DOHH2 (cell line): ENCODE data around the gene TTC39A.

Experiments
- H3F3A ChIP-seq: fragments of 200-600 bp; sonication (generic), shearing (Covaris generic); 2 replicates; pipeline ENCODE4 v1.6.0; 2016; ENCODE audit warnings: antibody characterized with exemption, mild to moderate bottlenecking; ENCODE audit not compliant: control insufficient read depth, insufficient read depth
- H3K27ac ChIP-seq: fragments of 200-600 bp; sonication (generic); 2 replicates; pipeline ENCODE4 v1.5.1; 2014; ENCODE audit warnings: low read depth, mild to moderate bottlenecking, low read length, moderate library complexity
- H3K27me3 ChIP-seq: fragments of 200-600 bp; sonication (generic); 2 replicates; pipeline ENCODE4 v1.6.1; 2014; ENCODE audit warnings: mild to moderate bottlenecking, low read length, mixed read lengths; ENCODE audit not compliant: control insufficient read depth
- H3K36me3 ChIP-seq: fragments of 200-600 bp; sonication (generic); 2 replicates; pipeline ENCODE4 v1.6.1; 2014; ENCODE audit warnings: mild to moderate bottlenecking, low read length, moderate library complexity, mixed read lengths; ENCODE audit not compliant: control insufficient read depth
- H3K4me1 ChIP-seq: fragments of 200-600 bp; sonication (generic); 2 replicates; pipeline ENCODE4 v1.6.1; 2014; ENCODE audit warnings: mild to moderate bottlenecking, low read length, mixed read lengths; ENCODE audit not compliant: control insufficient read depth
- H3K4me2 ChIP-seq: fragments of 200-600 bp; sonication (generic); 2 replicates; pipeline ENCODE4 v1.6.0; 2014; ENCODE audit warnings: mild to moderate bottlenecking, low read length, moderate library complexity
- H3K4me3 ChIP-seq: fragments of 200-600 bp; sonication (generic); 2 replicates; pipeline ENCODE4 v1.5.1; 2014; ENCODE audit warnings: mild to moderate bottlenecking, low read length, mixed read lengths
- H3K79me2 ChIP-seq: fragments of 200-600 bp; sonication (generic); 2 replicates; pipeline ENCODE4 v1.6.1; 2014; ENCODE audit warnings: mild to moderate bottlenecking, low read length, mixed read lengths; ENCODE audit not compliant: control insufficient read depth
- H3K9me2 ChIP-seq: fragments of 200-600 bp; sonication (generic); replicated peaks from 2 replicates; pipeline ENCODE4 v1.6.1; 2014; ENCODE audit warnings: mild to moderate bottlenecking, low read length, mixed read lengths; ENCODE audit not compliant: control insufficient read depth
- H3K9me3 ChIP-seq: fragments of 200-600 bp; sonication (generic); 2 replicates; pipeline ENCODE4 v1.6.1; 2014; ENCODE audit warnings: antibody characterized with exemption, low read length, mixed read lengths; ENCODE audit not compliant: control insufficient read depth, insufficient read depth
- H4K20me1 ChIP-seq: fragments of 200-600 bp; sonication (generic); 2 replicates; pipeline ENCODE4 v1.6.0; 2014; ENCODE audit warnings: low read depth, mild to moderate bottlenecking, antibody characterized with exemption, low read length, moderate library complexity; ENCODE audit not compliant: control insufficient read depth, insufficient read depth
- CTCF ChIP-seq: fragments of 200-600 bp; sonication (generic); IDR thresholded peaks from one replicate; pipeline ENCODE4 v1.5.1; 2014; ENCODE audit warnings: antibody characterized with exemption, mild to moderate bottlenecking, low read depth, low read length; ENCODE audit not compliant: poor library complexity, severe bottlenecking
- EZH2phosphoT487 ChIP-seq: fragments of 200-600 bp; sonication (generic); IDR thresholded peaks from 2 replicates; pipeline ENCODE4 v1.6.1; 2017; ENCODE audit warnings: borderline replicate concordance, mild to moderate bottlenecking, antibody characterized with exemption, low read length, moderate library complexity, mixed read lengths

TTC39A gene

GRCh38 chr1:51348147-51348527 is 17.8 kb upstream of the TTC39A start:
- Histone ChIP-seq H3K4me3 (no peak overlapping the region), H3K27ac (no peak overlapping the region), H3K27me3 (peaks cover 35% of the 10 kb centered on the region), H3K9me3 (no peaks in the 10 kb centered on the region), H3K4me2 (no peak overlapping the region), H3K79me2 (no peaks in the 10 kb centered on the region), H3F3A (peaks cover 11% of the 10 kb centered on the region; the same call in 1 of the 2 replicates), H3K4me1 (no peaks in the 10 kb centered on the region), H3K36me3 (no peaks in the 10 kb centered on the region), H4K20me1 (no peaks in the 10 kb centered on the region), H3K9me2 (no peaks in the 10 kb centered on the region)
- TF ChIP-seq CTCF (no peak), EZH2phosphoT487 (no peak)

- Histone ChIP-seq H3K27ac (no peak overlapping the region), H4K20me1 (no peaks in the 10 kb centered on the region), H3K4me3 (no peak overlapping the region), H3K27me3 (peaks cover 41% of the 10 kb centered on the region), H3K4me1 (no peaks in the 10 kb centered on the region), H3K36me3 (no peaks in the 10 kb centered on the region), H3K4me2 (no peak overlapping the region), H3K79me2 (no peaks in the 10 kb centered on the region), H3F3A (peaks cover 11% of the 10 kb centered on the region; the same call in 1 of the 2 replicates), H3K9me3 (no peaks in the 10 kb centered on the region), H3K9me2 (no peaks in the 10 kb centered on the region)
- TF ChIP-seq EZH2phosphoT487 (no peak), CTCF (no peak)
Observed at GRCh38 chr1:51347398-51348146, 17.2 kb upstream of the TTC39A start.

- no peak overlapping the region for H3K27ac ChIP-seq
- H3K4me2 ChIP-seq: no peak overlapping the region
- TF ChIP-seq EZH2phosphoT487 (no peak), CTCF (no peak)
- no peaks in the 10 kb centered on the region for H3K9me3 ChIP-seq
- 0 out of 2 replicates have a peak, but pooled peaks cover 5% of the 10 kb centered on the region for H3K4me1 ChIP-seq
- H3F3A ChIP-seq: peaks cover 11% of the 10 kb centered on the region; the same call in 1 of the 2 replicates
- H4K20me1 ChIP-seq: no peaks in the 10 kb centered on the region
- H3K27me3 ChIP-seq: peaks cover 45% of the 10 kb centered on the region
- no peak overlapping the region for H3K4me3 ChIP-seq
- H3K9me2 ChIP-seq: no peaks in the 10 kb centered on the region
- H3K36me3 ChIP-seq: no peaks in the 10 kb centered on the region
- no peaks in the 10 kb centered on the region for H3K79me2 ChIP-seq
Observed at GRCh38 chr1:51346086-51346942, 16.0 kb upstream of the TTC39A start.
